Posterior vena cava (tissue), 2 donors: ENCODE results near the gene CEP68. TPM values are rescaled to one million over a fixed set of nuclear protein-coding genes. Genes with fewer than 3 reads are reported as not detected.
"Not testable (repeated sequence)": the region's sequence is repeated elsewhere in the genome, so short reads cannot be mapped to it uniquely, and the experiment has no call there.

Experiments used
- DNase-seq: peaks from one replicate; pipeline ENCODE4 v3.0.0-alpha.2; 2020; ENCODE audit warnings: low spot score
- intact Hi-C, 2 donors: fragments of 100-400 bp; cut with DNase I; formaldehyde crosslinking; loops; one replicate each; pipeline versions ENCODE4 v1.14.1 to v1.14.2; 2022 to 2023
- total RNA-seq, 2 donors: library from RNA; stranded (reverse); fragmentation: NEBNext Ultra II Directional; extraction: Animal tissue kit (Norgen Biotek cat#: 25700); gene quantifications; one replicate each; pipeline ENCODE4 v1.2.1, GENCODE V29; 2021
- donor health status: DM: yes; HTN: yes; CAD: no.
- donor health status: DM: yes; HTN: yes; CAD: no.

The CEP68 gene
- total RNA-seq, 2 donors from 2014 or later, result 16.2 to 20.3 TPM

- DNase-seq, result no peak
- intact Hi-C loops, result no loop called here
Measured at GRCh38 chr2:65113229-65113628, 57.0 kb downstream of the CEP68 start.

DNA sequence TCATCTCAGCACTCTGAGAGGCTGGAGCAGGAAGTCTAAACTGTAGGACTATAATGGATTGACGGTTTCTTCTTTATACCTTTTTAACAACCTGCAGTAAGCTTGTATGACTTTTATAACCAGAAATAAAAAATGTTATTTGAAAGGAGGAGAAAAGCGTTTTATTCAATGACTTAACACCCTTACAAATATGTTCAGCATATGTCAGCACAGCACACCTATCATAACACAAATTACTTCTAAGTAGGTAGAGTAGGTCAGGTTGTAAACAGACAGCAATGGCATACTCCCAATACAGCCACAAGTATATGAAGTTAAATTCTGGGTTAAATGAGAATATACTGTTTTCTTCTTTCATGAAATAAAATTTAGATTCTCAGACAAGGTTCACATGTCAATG lies 57.6 kb downstream of the CEP68 start:
- DNase-seq, result no peak
- intact Hi-C loops, result no loop called here

DNA sequence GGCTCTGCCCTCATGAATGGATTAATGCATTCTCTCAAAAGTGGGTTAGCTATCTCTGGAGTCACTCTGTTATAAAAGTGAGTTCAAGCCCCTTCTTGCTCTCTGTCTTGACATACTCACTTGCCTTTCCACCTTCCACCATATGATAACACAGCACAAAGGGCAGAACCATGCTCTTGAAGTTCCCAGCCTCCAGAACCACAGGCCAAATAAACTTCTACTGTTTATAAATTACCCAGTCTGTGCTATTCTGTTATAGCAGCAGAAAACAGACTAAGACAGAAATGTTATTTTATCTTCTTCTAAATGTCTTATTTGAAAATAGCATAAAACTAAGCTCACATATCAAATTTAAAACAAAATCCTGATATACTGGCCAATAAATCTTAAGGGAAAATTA lies 58.7 kb downstream of the CEP68 start:
- DNase-seq, result no peak
- intact Hi-C loops, result no loop called here

DNA sequence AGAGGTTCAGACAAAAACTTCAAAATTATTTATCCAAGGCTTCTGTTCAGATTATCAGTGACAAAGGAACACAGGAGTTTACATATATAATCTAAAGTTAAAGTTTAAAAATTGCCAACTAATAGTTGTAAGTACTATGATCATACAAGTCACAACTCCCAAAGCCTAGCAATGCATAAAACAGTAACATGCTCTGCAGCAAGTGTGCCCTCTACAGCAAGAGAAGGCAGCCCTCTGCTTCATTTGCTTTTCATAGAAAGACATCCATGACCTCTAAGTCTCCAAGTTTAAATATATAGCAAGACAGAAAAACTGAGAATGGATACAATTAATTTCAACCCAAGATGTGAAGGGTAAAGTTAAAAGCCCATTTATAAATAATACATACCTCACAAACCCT lies 60.4 kb downstream of the CEP68 start:
- intact Hi-C loops, result no loop called here
- DNase-seq, result no peak

GRCh38 chr2:65120990-65121693 lies 64.9 kb downstream of the CEP68 start:
- intact Hi-C loops, result no loop called here
- DNase-seq, result peak; percentile 25

GRCh38 chr2:65122313-65122712 lies 66.1 kb downstream of the CEP68 start:
- no peak for DNase-seq

GRCh38 chr2:65125457-65125856 lies 69.2 kb downstream of the CEP68 start:
- peak; percentile 86 for DNase-seq
- intact Hi-C loops, result not testable (repeated sequence)

More at GRCh38 chr2:65122313-65122712, 66.1 kb downstream of the CEP68 start:
- intact Hi-C loops, result no loop called here

DNA sequence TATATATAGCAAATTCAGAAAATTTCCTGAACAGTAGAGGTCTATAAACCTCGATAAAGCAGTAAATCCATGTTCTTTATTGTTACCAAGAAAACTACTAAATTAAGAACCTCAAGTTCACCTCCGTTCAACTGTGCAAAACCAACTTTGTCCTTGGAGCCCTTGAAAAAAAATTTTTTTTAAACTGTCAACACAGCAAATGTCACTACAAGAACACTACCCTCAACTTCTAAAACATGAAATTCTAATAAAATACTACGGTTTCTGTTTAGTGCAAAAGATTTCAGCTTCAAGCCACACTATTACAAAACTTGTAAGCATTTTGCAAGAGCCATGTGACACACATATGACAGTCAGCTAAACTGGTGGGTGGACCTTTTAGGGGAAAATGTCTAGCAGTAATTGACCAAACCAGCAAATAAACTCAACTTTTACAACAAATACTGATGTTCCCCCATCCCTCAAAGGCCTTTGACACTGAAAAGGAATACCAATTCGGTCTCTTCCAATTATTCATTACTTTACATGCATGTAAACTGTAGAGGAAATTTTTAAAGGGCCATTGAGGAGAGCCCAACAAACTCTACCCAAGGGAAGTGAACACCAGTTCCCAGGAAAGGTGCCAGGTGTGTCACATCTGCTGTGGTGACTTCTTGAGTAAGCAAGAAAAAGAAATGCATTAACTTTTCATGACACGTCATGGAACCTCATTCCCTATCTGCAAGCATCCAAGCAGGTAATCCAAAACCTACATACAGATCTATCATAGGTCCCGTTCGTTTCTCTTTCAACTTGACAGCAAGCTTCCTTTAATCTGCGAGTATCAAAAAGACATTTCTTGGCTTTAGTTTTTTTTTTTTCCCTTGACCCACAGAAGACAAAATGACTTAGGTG lies 72.3 kb downstream of the CEP68 start:
- intact Hi-C loops, result no loop called here
- DNase-seq, result peak; percentile 40

DNA sequence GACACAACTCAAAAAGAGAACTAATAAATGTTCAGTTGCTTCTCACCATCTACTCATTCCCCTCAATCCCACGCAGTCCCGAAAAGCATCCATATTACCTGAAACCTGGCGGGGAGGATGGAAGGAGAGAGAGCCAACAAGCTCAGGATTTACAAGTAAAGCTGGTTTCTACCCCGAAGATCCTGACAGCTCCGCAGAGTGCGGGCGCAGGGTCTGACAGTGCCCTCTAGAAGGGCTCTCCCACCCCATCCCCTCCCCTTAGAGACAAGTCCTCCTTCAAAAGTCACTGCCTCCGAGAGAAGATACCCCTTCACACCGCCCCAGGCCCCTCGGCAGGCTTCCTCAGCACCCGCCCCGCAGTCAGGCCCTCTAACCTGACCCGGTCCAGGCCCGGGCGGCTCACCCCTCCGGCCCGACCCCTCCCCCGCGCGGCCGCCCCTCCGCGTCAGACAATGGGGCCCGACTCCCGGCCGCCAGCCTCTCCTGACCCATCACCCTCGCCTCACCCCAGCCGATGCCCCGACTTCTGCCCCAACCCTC lies 73.1 kb downstream of the CEP68 start:
- intact Hi-C loops, result no loop called here
- DNase-seq, result no peak

GRCh38 chr2:65129826-65130663 lies 73.8 kb downstream of the CEP68 start, which contains the start of gene RAB1A:
TSS of gene RAB1A (minus strand) at chr2:65130106. CDS start at chr2:65129915, 191 bp downstream.
- peak; percentile 100 for DNase-seq
- intact Hi-C loops, result no loop called here

GRCh38 chr2:65130664-65131175 lies 74.5 kb downstream of the CEP68 start:
- intact Hi-C loops, result no loop called here
- DNase-seq, result no peak

DNA sequence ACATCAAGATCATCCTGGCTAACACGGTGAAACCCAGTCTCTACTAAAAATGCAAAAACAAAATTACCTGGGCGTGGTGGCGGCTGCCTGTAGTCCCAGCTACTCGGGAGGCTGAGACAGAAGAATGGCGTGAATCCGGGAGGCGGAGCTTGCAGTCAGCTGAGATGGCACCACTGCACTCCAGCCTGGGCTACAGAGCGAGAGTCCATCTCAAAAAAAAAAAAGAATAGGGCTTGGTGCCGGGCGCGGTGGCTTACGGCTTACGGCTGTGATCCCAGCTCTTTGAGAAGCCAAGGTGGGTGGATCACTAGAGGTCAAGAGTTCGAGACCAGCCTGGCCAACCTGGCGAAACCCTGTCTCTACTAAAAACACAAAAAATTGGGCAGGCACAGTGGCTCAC lies 76.7 kb downstream of the CEP68 start:
- DNase-seq, intact Hi-C loops: not testable (repeated sequence)

DNA sequence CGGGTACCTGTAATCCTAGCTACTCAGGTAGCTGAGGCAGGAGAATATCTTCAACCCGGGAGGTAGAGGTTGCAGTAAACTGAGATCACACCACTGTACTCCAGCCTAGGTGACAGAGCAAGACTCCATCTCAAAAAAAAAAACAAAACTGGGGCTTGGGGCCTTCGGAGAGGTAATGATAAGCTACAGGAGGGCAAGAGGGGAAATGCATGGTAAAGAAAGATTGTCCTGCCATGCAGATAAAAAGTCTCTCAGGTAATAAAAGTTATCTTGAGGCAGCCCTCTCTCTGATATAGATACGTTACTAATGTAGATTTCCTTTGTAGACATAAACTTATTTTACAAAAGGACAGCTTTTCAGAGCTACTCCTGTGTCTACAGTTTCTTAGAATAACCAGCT lies 77.4 kb downstream of the CEP68 start:
- DNase-seq, result no peak
- intact Hi-C loops, result loop anchor here in 1 of 2 donors (2.0 kb wide), 1 partner anchor 29 kb away; no protein-coding TSS in a partner anchor

- DNase-seq, result no peak
- intact Hi-C loops, result loop anchor here in 1 of 2 donors (2.0 kb wide), 1 partner anchor 29 kb away; no protein-coding TSS in a partner anchor
Measured at GRCh38 chr2:65134158-65134557, 77.9 kb downstream of the CEP68 start.

GRCh38 chr2:65136253-65136652 lies 80.0 kb downstream of the CEP68 start:
- intact Hi-C loops, result no loop called here

More at GRCh38 chr2:65136253-65136652, 80.0 kb downstream of the CEP68 start:
- no peak for DNase-seq
